ENCODE data around the gene APOH. TPM values are rescaled to one million over a fixed set of nuclear protein-coding genes. Genes with fewer than 3 reads are reported as not detected.

APOH gene
- total and polyA plus RNA-seq, 2 of the 13 experiments (the other 11 are each of a cell fraction or from before 2014, with no cell fraction given): 4,846 to 5,748 TPM

GRCh38 chr17:66228887-66229782, at the start of gene APOH (continued):
- peak; percentile 25; the same call in 1 of the 2 replicates for TF ChIP-seq THAP9 (CRISPR knock-in tag; IDR thresholded peaks at IDR 0.05; ENCODE audit: borderline replicate concordance)
- TF ChIP-seq CREB1 (IDR thresholded peaks at IDR 0.05): 0 out of 2 replicates have a peak, but pooled peaks have one; percentile 18
- peak; percentile 75 for TF ChIP-seq CREB1 (CRISPR knock-in tag; IDR thresholded peaks at IDR 0.05)
- peak; percentile 78 for TF ChIP-seq HOXA3 (CRISPR knock-in tag; IDR thresholded peaks at IDR 0.05)
- TF ChIP-seq DRAP1 (CRISPR knock-in tag; IDR thresholded peaks at IDR 0.05): peak; percentile 99
- peak; percentile 71 for TF ChIP-seq HMG20A (CRISPR knock-in tag; IDR thresholded peaks at IDR 0.05; ENCODE audit: borderline replicate concordance)
- TF ChIP-seq DR1 (CRISPR knock-in tag; IDR thresholded peaks at IDR 0.05): peak; percentile 89; the same call in 1 of the 2 replicates
- 0 out of 2 replicates have a peak, but pooled peaks have one; percentile 23 for TF ChIP-seq TP53 (CRISPR knock-in tag; conservative IDR thresholded peaks at IDR 0.05)
- no peak for TF ChIP-seq SIN3A (IDR thresholded peaks at IDR 0.05; ENCODE audit: borderline replicate concordance, low read depth, low read length)
- TF ChIP-seq KMT2B (CRISPR knock-in tag; IDR thresholded peaks at IDR 0.05): peak; percentile 52; the same call in 1 of the 2 replicates
- TF ChIP-seq SMAD9 (CRISPR knock-in tag; IDR thresholded peaks at IDR 0.05): no peak
- peak; percentile 62; the same call in 1 of the 2 replicates for TF ChIP-seq MXD4 (CRISPR knock-in tag; IDR thresholded peaks at IDR 0.05)
- TF ChIP-seq ZNF224 (CRISPR knock-in tag; IDR thresholded peaks at IDR 0.05): no peak
- no peak for TF ChIP-seq MXD3 (CRISPR knock-in tag; IDR thresholded peaks at IDR 0.05)
- TF ChIP-seq ATF7 (IDR thresholded peaks at IDR 0.05): no peak
- TF ChIP-seq ATF7 (CRISPR knock-in tag; IDR thresholded peaks at IDR 0.05): 0 out of 2 replicates have a peak, but pooled peaks have one; percentile 19
- peak; percentile 74 for TF ChIP-seq TBX2 (CRISPR knock-in tag; IDR thresholded peaks at IDR 0.05; ENCODE audit: borderline replicate concordance)
- no peak for TF ChIP-seq ZUFSP (CRISPR knock-in tag; IDR thresholded peaks at IDR 0.05; ENCODE audit: borderline replicate concordance)
- 0 out of 2 replicates have a peak, but pooled peaks have one; percentile 32 for TF ChIP-seq NCOA1 (CRISPR knock-in tag; IDR thresholded peaks at IDR 0.05)
- no peak for TF ChIP-seq ZNF280B (CRISPR knock-in tag; IDR thresholded peaks at IDR 0.05; ENCODE audit: borderline replicate concordance)
- TF ChIP-seq CBX2 (IDR thresholded peaks at IDR 0.05; ENCODE audit: low read depth, low read length): no peak
- no peak for TF ChIP-seq CBX2 (CRISPR knock-in tag; IDR thresholded peaks at IDR 0.05; ENCODE audit: low read depth)
- no peak for TF ChIP-seq MTA3 (CRISPR knock-in tag; IDR thresholded peaks at IDR 0.05)
- no peak for TF ChIP-seq SP4 (CRISPR knock-in tag; IDR thresholded peaks at IDR 0.05)

Measured in HepG2 (cell line).